Neural cell (in vitro differentiated cells): Measurements from ENCODE around the gene STH. TPM values are rescaled to one million over a fixed set of nuclear protein-coding genes. Genes with fewer than 3 reads are reported as not detected.
A peak's percentile ranks its signal among the peaks of the same experiment; 100 is the strongest.

Experiments used
- H2AFZ ChIP-seq: fragments of 200-600, 300-800 bp; sonication (generic), shearing (Covaris generic); 2 replicates; pipeline ENCODE4 v1.6.0; 2014; ENCODE audit warnings: low read depth, mild to moderate bottlenecking, antibody characterized with exemption, low read length, moderate library complexity
- H3F3A ChIP-seq: fragments of 200-600 bp; shearing (Covaris generic); 2 replicates; pipeline ENCODE4 v1.6.1; 2016; ENCODE audit warnings: mild to moderate bottlenecking, moderate library complexity, mixed read lengths, antibody characterized with exemption, low read length; ENCODE audit not compliant: insufficient read depth, poor library complexity, severe bottlenecking
- H3K27ac ChIP-seq: fragments of 200-600, 300-800 bp; sonication (generic), shearing (Covaris generic); 2 replicates; pipeline ENCODE4 v1.5.1; 2014; ENCODE audit warnings: mild to moderate bottlenecking, low read length, moderate library complexity
- H3K27me3 ChIP-seq: fragments of 300-800, 200-600 bp; sonication (generic), shearing (Covaris generic); 2 replicates; pipeline ENCODE4 v1.6.0; 2014; ENCODE audit warnings: mild to moderate bottlenecking, low read depth, low read length, moderate library complexity; ENCODE audit not compliant: insufficient read depth
- H3K36me3 ChIP-seq: fragments of 300-800, 200-600 bp; sonication (generic), shearing (Covaris generic); 2 replicates; pipeline ENCODE4 v1.5.1; 2014; ENCODE audit warnings: mild to moderate bottlenecking, antibody characterized with exemption, low read length, moderate library complexity; ENCODE audit not compliant: insufficient read depth
- H3K4me2 ChIP-seq: fragments of 300-800, 200-600 bp; sonication (generic), shearing (Covaris generic); 2 replicates; pipeline ENCODE4 v1.6.0; 2014; ENCODE audit warnings: mild to moderate bottlenecking, low read length
- H3K4me3 ChIP-seq: fragments of 300-800, 200-600 bp; sonication (generic), shearing (Covaris generic); 2 replicates; pipeline ENCODE4 v1.5.1; 2014; ENCODE audit warnings: mild to moderate bottlenecking, low read length, moderate library complexity
- H3K79me2 ChIP-seq: fragments of 200-600 bp; shearing (Covaris generic); replicated peaks from 2 replicates; pipeline ENCODE4 v1.6.0; 2014; ENCODE audit warnings: mild to moderate bottlenecking, low read length, moderate library complexity; ENCODE audit not compliant: insufficient read depth
- H3K9ac ChIP-seq: fragments of 300-800, 200-600 bp; sonication (generic), shearing (Covaris generic); 2 replicates; pipeline ENCODE4 v1.6.1; 2016; ENCODE audit warnings: mild to moderate bottlenecking, low read length, mixed read lengths
- H3K9me2 ChIP-seq: fragments of 200-600 bp; shearing (Covaris generic); 2 replicates; pipeline ENCODE4 v1.6.1; 2016; ENCODE audit warnings: mild to moderate bottlenecking, low read length, mixed read lengths; ENCODE audit not compliant: insufficient read depth
- H3K9me3 ChIP-seq: fragments of 200-600, 300-800 bp; sonication (generic), shearing (Covaris generic); 2 replicates; pipeline ENCODE4 v1.6.1; 2016; ENCODE audit warnings: mild to moderate bottlenecking, mixed run types, low read length, moderate library complexity, mixed read lengths
- H4K20me1 ChIP-seq: fragments of 200-600 bp; shearing (Covaris generic); 2 replicates; pipeline ENCODE4 v1.6.1; 2016; ENCODE audit warnings: mild to moderate bottlenecking, mixed run types; ENCODE audit not compliant: insufficient read depth
- EP300 ChIP-seq: fragments of 450-650 bp; conservative IDR thresholded peaks from 2 replicates; pipeline ENCODE4 v1.6.1; 2014; ENCODE audit warnings: antibody characterized with exemption, mild to moderate bottlenecking, moderate library complexity; ENCODE audit not compliant: poor library complexity, severe bottlenecking
- EZH2 ChIP-seq: fragments of 200-600, 300-800 bp; shearing (Covaris generic), sonication (generic); IDR thresholded peaks from 2 replicates; pipeline ENCODE4 v1.6.1; 2014; ENCODE audit warnings: antibody characterized with exemption, low read length, borderline replicate concordance, mild to moderate bottlenecking; ENCODE audit not compliant: insufficient read depth, poor library complexity, severe bottlenecking
- MXI1 ChIP-seq: fragments of 450-650 bp; conservative IDR thresholded peaks from 2 replicates; pipeline ENCODE4 v1.6.1; 2014; ENCODE audit warnings: antibody characterized with exemption, mild to moderate bottlenecking; ENCODE audit not compliant: poor library complexity, severe bottlenecking
- POLR2AphosphoS5 ChIP-seq: IDR thresholded peaks from 2 replicates; pipeline ENCODE4 v1.6.1; 2012
- RAD21 ChIP-seq: fragments of 450-650 bp; conservative IDR thresholded peaks from 2 replicates; pipeline ENCODE4 v1.6.1; 2014; ENCODE audit warnings: antibody characterized with exemption, mild to moderate bottlenecking, moderate library complexity
- SMC3 ChIP-seq: fragments of 450-650 bp; conservative IDR thresholded peaks from 2 replicates; pipeline ENCODE4 v1.6.1; 2014; ENCODE audit warnings: antibody characterized with exemption, mild to moderate bottlenecking, moderate library complexity; ENCODE audit not compliant: poor library complexity
- TAF1 ChIP-seq: IDR thresholded peaks from 2 replicates; pipeline ENCODE4 v1.6.1; 2012; ENCODE audit warnings: low read depth
- polyA plus RNA-seq: library from polyadenylated mRNA; depleted of rRNA; stranded (reverse); fragments of >200 nt; gene quantifications from 2 replicates; pipeline ENCODE4 v1.2.3, GENCODE V29; 2014
- TF ChIP-seq, protein P1 (sequence below): IDR thresholded peaks from 2 replicates; pipeline ENCODE4 v1.6.1; 2012; ENCODE audit warnings: borderline replicate concordance

The STH gene
- polyA plus RNA-seq, 1 donor from 2014 or later, result not detected

DNA sequence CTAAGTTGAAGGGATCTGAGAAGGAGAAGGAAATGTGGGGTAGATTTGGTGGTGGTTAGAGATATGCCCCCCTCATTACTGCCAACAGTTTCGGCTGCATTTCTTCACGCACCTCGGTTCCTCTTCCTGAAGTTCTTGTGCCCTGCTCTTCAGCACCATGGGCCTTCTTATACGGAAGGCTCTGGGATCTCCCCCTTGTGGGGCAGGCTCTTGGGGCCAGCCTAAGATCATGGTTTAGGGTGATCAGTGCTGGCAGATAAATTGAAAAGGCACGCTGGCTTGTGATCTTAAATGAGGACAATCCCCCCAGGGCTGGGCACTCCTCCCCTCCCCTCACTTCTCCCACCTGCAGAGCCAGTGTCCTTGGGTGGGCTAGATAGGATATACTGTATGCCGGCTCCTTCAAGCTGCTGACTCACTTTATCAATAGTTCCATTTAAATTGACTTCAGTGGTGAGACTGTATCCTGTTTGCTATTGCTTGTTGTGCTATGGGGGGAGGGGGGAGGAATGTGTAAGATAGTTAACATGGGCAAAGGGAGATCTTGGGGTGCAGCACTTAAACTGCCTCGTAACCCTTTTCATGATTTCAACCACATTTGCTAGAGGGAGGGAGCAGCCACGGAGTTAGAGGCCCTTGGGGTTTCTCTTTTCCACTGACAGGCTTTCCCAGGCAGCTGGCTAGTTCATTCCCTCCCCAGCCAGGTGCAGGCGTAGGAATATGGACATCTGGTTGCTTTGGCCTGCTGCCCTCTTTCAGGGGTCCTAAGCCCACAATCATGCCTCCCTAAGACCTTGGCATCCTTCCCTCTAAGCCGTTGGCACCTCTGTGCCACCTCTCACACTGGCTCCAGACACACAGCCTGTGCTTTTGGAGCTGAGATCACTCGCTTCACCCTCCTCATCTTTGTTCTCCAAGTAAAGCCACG lies 28.3 kb downstream of the STH start:
- Histone ChIP-seq H2AFZ (no peak overlapping the region), H3K9me2 (no peaks in the 10 kb centered on the region), H3F3A (no peaks in the 10 kb centered on the region), H3K4me3 (no peak overlapping the region), H4K20me1 (peaks cover 4% of the 10 kb centered on the region), H3K79me2 (no peaks in the 10 kb centered on the region), H3K27me3 (no peaks in the 10 kb centered on the region), H3K4me2 (no peak overlapping the region), H3K27ac (no peak overlapping the region), H3K9me3 (no peaks in the 10 kb centered on the region), H3K36me3 (peaks cover 26% of the 10 kb centered on the region), H3K9ac (no peak overlapping the region)
- TF ChIP-seq, protein P1, sequence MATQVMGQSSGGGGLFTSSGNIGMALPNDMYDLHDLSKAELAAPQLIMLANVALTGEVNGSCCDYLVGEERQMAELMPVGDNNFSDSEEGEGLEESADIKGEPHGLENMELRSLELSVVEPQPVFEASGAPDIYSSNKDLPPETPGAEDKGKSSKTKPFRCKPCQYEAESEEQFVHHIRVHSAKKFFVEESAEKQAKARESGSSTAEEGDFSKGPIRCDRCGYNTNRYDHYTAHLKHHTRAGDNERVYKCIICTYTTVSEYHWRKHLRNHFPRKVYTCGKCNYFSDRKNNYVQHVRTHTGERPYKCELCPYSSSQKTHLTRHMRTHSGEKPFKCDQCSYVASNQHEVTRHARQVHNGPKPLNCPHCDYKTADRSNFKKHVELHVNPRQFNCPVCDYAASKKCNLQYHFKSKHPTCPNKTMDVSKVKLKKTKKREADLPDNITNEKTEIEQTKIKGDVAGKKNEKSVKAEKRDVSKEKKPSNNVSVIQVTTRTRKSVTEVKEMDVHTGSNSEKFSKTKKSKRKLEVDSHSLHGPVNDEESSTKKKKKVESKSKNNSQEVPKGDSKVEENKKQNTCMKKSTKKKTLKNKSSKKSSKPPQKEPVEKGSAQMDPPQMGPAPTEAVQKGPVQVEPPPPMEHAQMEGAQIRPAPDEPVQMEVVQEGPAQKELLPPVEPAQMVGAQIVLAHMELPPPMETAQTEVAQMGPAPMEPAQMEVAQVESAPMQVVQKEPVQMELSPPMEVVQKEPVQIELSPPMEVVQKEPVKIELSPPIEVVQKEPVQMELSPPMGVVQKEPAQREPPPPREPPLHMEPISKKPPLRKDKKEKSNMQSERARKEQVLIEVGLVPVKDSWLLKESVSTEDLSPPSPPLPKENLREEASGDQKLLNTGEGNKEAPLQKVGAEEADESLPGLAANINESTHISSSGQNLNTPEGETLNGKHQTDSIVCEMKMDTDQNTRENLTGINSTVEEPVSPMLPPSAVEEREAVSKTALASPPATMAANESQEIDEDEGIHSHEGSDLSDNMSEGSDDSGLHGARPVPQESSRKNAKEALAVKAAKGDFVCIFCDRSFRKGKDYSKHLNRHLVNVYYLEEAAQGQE, result no peak
- TF ChIP-seq SMC3, result no peak
- no peak for TF ChIP-seq MXI1
- TF ChIP-seq RAD21, result no peak
- TF ChIP-seq POLR2AphosphoS5, result no peak
- TF ChIP-seq TAF1, result no peak

DNA sequence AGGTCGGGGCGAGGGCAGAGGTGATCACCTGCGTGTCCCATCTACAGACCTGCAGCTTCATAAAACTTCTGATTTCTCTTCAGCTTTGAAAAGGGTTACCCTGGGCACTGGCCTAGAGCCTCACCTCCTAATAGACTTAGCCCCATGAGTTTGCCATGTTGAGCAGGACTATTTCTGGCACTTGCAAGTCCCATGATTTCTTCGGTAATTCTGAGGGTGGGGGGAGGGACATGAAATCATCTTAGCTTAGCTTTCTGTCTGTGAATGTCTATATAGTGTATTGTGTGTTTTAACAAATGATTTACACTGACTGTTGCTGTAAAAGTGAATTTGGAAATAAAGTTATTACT lies 28.9 kb downstream of the STH start:
- Histone ChIP-seq H3F3A (no peaks in the 10 kb centered on the region), H3K27ac (no peak overlapping the region), H3K9ac (no peak overlapping the region), H3K36me3 (peaks cover 26% of the 10 kb centered on the region), H2AFZ (no peak overlapping the region), H3K27me3 (no peaks in the 10 kb centered on the region), H4K20me1 (peaks cover 4% of the 10 kb centered on the region), H3K4me3 (no peak overlapping the region), H3K9me3 (no peaks in the 10 kb centered on the region), H3K9me2 (no peaks in the 10 kb centered on the region), H3K79me2 (no peaks in the 10 kb centered on the region), H3K4me2 (no peak overlapping the region)
- no peak for TF ChIP-seq TAF1
- no peak for TF ChIP-seq EZH2
- TF ChIP-seq MXI1, result no peak

DNA sequence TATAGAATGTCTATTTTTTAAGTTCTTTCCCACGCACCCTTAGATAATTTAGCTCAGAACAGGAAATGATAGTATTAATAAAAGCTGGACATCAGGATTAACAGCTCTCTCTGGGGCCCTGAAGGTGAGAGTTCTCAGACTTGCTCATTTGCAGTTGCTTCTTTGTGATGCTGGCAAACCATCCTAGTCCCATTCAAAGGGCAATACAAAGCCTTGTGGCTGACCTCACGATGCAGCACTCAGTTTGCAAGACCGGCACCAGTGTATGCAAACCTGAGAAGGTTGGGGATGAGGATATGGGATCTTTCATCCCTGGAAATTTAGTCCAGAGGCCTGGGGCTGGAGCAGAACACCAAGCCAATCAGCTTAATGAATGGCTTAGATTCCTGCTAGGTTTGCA lies 29.3 kb downstream of the STH start:
- H2AFZ ChIP-seq, result no peak overlapping the region
- no peaks in the 10 kb centered on the region for H3K79me2 ChIP-seq
- H3K4me2 ChIP-seq, result no peak overlapping the region
- H4K20me1 ChIP-seq, result peaks cover 4% of the 10 kb centered on the region
- H3F3A ChIP-seq, result no peaks in the 10 kb centered on the region
- H3K27ac ChIP-seq, result no peak overlapping the region
- no peaks in the 10 kb centered on the region for H3K9me3 ChIP-seq
- H3K36me3 ChIP-seq, result peaks cover 26% of the 10 kb centered on the region
- no peaks in the 10 kb centered on the region for H3K9me2 ChIP-seq
- H3K9ac ChIP-seq, result no peak overlapping the region
- H3K4me3 ChIP-seq, result no peak overlapping the region
- TF ChIP-seq EP300, result no peak
- TF ChIP-seq MXI1, result no peak
- TF ChIP-seq POLR2AphosphoS5, result peak; percentile 23
- no peak for TF ChIP-seq RAD21
- TF ChIP-seq TAF1, result no peak
- no peaks in the 10 kb centered on the region for H3K27me3 ChIP-seq
